GDM1 (cell line): ENCODE measurements around the gene ROBO1.

Experiments
- DNase-seq: peaks from one replicate; lab custom pipeline; 2025; lab: John Stamatoyannopoulos, UW

ROBO1 gene

GRCh38 chr3:79461129-79461792 lies 306.5 kb downstream of the ROBO1 start:
- DNase-seq: no peak

- no peak for DNase-seq
Measured at GRCh38 chr3:79453600-79453999, 314.2 kb downstream of the ROBO1 start.

GRCh38 chr3:79436387-79436786 lies 331.4 kb downstream of the ROBO1 start:
- no peak for DNase-seq

- DNase-seq: no peak
Measured at GRCh38 chr3:79427081-79427480, 340.7 kb downstream of the ROBO1 start.

- DNase-seq: no peak
Measured at GRCh38 chr3:79424811-79425210, 343.0 kb downstream of the ROBO1 start.

- DNase-seq: no peak
Measured at GRCh38 chr3:79423417-79423816, 344.4 kb downstream of the ROBO1 start.

GRCh38 chr3:79421273-79421672 lies 346.5 kb downstream of the ROBO1 start:
- no peak for DNase-seq

- DNase-seq: no peak
Measured at GRCh38 chr3:79418855-79419621, 348.8 kb downstream of the ROBO1 start.

- no peak for DNase-seq
Measured at GRCh38 chr3:79415356-79415755, 352.4 kb downstream of the ROBO1 start.

- no peak for DNase-seq
Measured at GRCh38 chr3:79414806-79415205, 353.0 kb downstream of the ROBO1 start.

GRCh38 chr3:79414035-79414434 lies 353.8 kb downstream of the ROBO1 start:
- no peak for DNase-seq

GRCh38 chr3:79412537-79412936 lies 355.3 kb downstream of the ROBO1 start:
- no peak for DNase-seq

- DNase-seq: no peak
Measured at GRCh38 chr3:79410617-79411016, 357.2 kb downstream of the ROBO1 start.

GRCh38 chr3:79410136-79410535 lies 357.7 kb downstream of the ROBO1 start:
- no peak for DNase-seq

GRCh38 chr3:79406175-79406574 lies 361.6 kb downstream of the ROBO1 start:
- DNase-seq: no peak

- DNase-seq: no peak
Measured at GRCh38 chr3:79405183-79405582, 362.6 kb downstream of the ROBO1 start.

- no peak for DNase-seq
Measured at GRCh38 chr3:79396595-79396994, 371.2 kb downstream of the ROBO1 start.

- no peak for DNase-seq
Measured at GRCh38 chr3:79392479-79392878, 375.3 kb downstream of the ROBO1 start.

GRCh38 chr3:79390352-79390751 lies 377.4 kb downstream of the ROBO1 start:
- DNase-seq: no peak

- DNase-seq: no peak
Measured at GRCh38 chr3:79385211-79385610, 382.6 kb downstream of the ROBO1 start.

GRCh38 chr3:79383402-79384012 lies 384.3 kb downstream of the ROBO1 start:
- DNase-seq: no peak

GRCh38 chr3:79380581-79380980 lies 387.2 kb downstream of the ROBO1 start:
- DNase-seq: no peak

GRCh38 chr3:79378064-79378463 lies 389.7 kb downstream of the ROBO1 start:
- DNase-seq: no peak
